ENCODE results near the gene CHAMP1.

The CHAMP1 gene

GRCh38 chr13:114299604-114300305 is 14.5 kb upstream of the CHAMP1 start:
- Histone ChIP-seq H3K27ac (ENCODE audit: low read depth, low read length) (no peak overlapping the region), H3K4me1 (ENCODE audit: control insufficient read depth, insufficient read depth, low read length, unreplicated experiment) (peaks cover 6% of the 10 kb centered on the region), H3K4me3 (ENCODE audit: low read depth, low read length) (no peak overlapping the region), H2AFZ (ENCODE audit: low read length, unreplicated experiment) (no peak overlapping the region), H3K79me2 (ENCODE audit: control insufficient read depth, insufficient read depth, low read length, unreplicated experiment) (no peaks in the 10 kb centered on the region), H3K36me3 (ENCODE audit: insufficient read depth, low read length) (no peaks in the 10 kb centered on the region), H3K27me3 (ENCODE audit: insufficient read depth, low read length) (no peaks in the 10 kb centered on the region)

DNA sequence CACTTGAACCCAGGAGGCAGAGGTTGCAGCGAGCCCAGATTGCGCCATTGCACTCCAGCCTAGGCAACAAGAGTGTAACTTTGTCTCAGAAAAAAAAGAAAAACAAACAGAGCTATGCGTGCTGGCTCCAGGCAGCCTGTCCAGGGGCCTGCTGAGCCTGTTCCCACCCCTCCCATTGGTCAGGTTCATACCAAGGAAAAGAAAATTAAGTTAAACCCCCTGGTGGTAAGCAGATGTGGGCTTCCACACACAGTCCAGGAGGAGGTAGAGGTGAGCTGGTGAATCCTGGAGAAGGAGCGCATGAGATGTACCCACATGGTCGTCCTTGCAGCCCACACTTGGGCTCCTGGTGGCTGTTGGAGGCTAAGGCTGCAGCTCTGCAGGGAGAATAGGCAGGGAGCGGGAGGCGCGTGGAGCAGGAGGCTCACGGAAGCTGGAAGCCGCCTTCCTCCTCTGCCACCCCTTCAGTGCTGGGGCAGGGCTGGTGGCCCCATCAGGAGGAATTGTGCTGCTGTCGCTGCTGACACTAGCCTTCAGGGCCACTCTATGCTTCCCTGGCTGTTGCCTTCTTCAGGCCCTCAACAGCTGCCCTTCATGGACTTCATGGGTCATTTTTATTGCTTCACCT is 10.5 kb upstream of the CHAMP1 start:
- Histone ChIP-seq H3K27ac (ENCODE audit: low read depth, low read length) (no peak overlapping the region), H3K4me3 (ENCODE audit: low read depth, low read length) (no peak overlapping the region), H3K27me3 (ENCODE audit: insufficient read depth, low read length) (no peaks in the 10 kb centered on the region), H3K4me1 (ENCODE audit: control insufficient read depth, insufficient read depth, low read length, unreplicated experiment) (no peaks in the 10 kb centered on the region), H3K79me2 (ENCODE audit: control insufficient read depth, insufficient read depth, low read length, unreplicated experiment) (no peaks in the 10 kb centered on the region), H3K36me3 (ENCODE audit: insufficient read depth, low read length) (no peaks in the 10 kb centered on the region), H2AFZ (ENCODE audit: low read length, unreplicated experiment) (no peak overlapping the region)

DNA sequence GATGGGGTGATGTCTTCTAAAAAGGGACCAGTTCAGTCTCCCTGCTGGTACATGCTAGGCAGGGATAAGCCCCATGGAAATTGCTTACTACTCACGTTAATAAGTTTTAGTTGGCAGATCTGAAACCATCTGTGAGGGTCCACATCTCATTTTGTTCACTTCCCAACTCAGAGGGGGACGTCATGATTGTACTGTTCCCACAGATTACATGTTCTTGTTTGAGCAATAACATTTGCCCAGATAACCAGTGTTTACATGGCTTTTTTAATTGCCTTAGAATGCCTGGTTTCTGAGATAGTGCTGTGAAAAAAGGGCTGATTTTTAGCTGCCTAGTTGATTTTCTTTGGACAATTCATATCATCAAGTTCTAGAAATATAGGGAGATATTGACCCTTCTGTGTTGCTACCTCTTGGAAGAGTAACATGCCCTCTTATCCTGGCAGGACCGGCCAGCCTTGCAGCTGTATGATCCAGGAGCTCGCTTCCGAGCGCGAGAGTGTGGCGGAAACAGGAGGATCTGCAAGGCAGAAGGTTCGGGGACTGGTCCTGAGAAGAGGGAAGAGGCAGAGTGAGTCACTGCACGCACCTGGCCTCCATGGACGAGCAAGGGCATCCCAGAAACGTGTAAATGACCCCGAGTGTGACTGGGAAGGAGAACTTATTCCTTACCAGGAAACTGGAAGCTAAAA is 9.8 kb upstream of the CHAMP1 start:
- Histone ChIP-seq H3K79me2 (ENCODE audit: control insufficient read depth, insufficient read depth, low read length, unreplicated experiment) (no peaks in the 10 kb centered on the region), H3K27me3 (ENCODE audit: insufficient read depth, low read length) (no peaks in the 10 kb centered on the region), H3K4me1 (ENCODE audit: control insufficient read depth, insufficient read depth, low read length, unreplicated experiment) (no peaks in the 10 kb centered on the region), H3K36me3 (ENCODE audit: insufficient read depth, low read length) (no peaks in the 10 kb centered on the region), H2AFZ (ENCODE audit: low read length, unreplicated experiment) (no peak overlapping the region), H3K4me3 (ENCODE audit: low read depth, low read length) (no peak overlapping the region), H3K27ac (ENCODE audit: low read depth, low read length) (no peak overlapping the region)

GRCh38 chr13:114309086-114309485 is 5.2 kb upstream of the CHAMP1 start:
- Histone ChIP-seq H2AFZ (ENCODE audit: low read length, unreplicated experiment) (no peak overlapping the region), H3K79me2 (ENCODE audit: control insufficient read depth, insufficient read depth, low read length, unreplicated experiment) (no peaks in the 10 kb centered on the region), H3K36me3 (ENCODE audit: insufficient read depth, low read length) (no peaks in the 10 kb centered on the region), H3K27me3 (ENCODE audit: insufficient read depth, low read length) (no peaks in the 10 kb centered on the region), H3K4me1 (ENCODE audit: control insufficient read depth, insufficient read depth, low read length, unreplicated experiment) (peaks cover 22% of the 10 kb centered on the region), H3K4me3 (ENCODE audit: low read depth, low read length) (no peak overlapping the region), H3K27ac (ENCODE audit: low read depth, low read length) (no peak overlapping the region)

DNA sequence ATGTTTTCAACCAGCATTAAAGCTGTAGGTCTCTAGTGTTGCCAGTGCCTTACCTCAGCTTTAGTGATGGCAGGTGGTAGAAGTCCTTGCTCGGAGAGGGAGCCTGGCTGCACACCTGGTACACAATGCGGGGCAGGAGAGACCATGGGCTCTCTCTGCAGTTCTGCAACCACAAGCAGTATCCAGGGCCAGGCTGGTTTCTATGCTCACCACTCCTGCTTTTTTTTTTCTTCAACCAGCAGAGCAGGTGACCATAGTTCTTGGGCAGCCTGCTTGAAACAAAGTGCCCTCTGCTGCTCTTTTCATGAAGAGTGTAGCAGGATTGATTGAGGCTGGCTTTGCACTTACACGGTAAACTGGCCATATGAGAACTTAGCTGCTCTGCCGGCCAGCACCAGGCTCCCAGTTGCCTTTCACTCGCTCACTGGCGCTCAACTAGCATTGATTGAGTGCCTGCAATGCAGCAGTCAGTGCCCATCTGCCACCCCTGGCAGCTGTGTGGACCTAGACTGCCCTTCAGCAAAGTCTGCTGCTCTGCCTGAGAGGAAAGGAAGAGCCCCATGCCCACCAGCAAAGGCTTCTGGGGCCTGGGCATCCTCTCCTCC is 4.4 kb upstream of the CHAMP1 start:
- no peak overlapping the region for H3K4me3 ChIP-seq (ENCODE audit: low read depth, low read length)
- no peak overlapping the region for H3K27ac ChIP-seq (ENCODE audit: low read depth, low read length)
- H3K36me3 ChIP-seq (ENCODE audit: insufficient read depth, low read length), result no peaks in the 10 kb centered on the region
- peaks cover 5% of the 10 kb centered on the region for H3K79me2 ChIP-seq (ENCODE audit: control insufficient read depth, insufficient read depth, low read length, unreplicated experiment)
- no peak overlapping the region for H2AFZ ChIP-seq (ENCODE audit: low read length, unreplicated experiment)
- H3K4me1 ChIP-seq (ENCODE audit: control insufficient read depth, insufficient read depth, low read length, unreplicated experiment), result peaks cover 22% of the 10 kb centered on the region
- H3K27me3 ChIP-seq (ENCODE audit: insufficient read depth, low read length), result no peaks in the 10 kb centered on the region

GRCh38 chr13:114310956-114311355 is 3.3 kb upstream of the CHAMP1 start:
- Histone ChIP-seq H3K27me3 (ENCODE audit: insufficient read depth, low read length) (no peaks in the 10 kb centered on the region), H2AFZ (ENCODE audit: low read length, unreplicated experiment) (no peak overlapping the region), H3K79me2 (ENCODE audit: control insufficient read depth, insufficient read depth, low read length, unreplicated experiment) (peaks cover 15% of the 10 kb centered on the region), H3K27ac (ENCODE audit: low read depth, low read length) (no peak overlapping the region), H3K36me3 (ENCODE audit: insufficient read depth, low read length) (no peaks in the 10 kb centered on the region), H3K4me3 (ENCODE audit: low read depth, low read length) (no peak overlapping the region), H3K4me1 (ENCODE audit: control insufficient read depth, insufficient read depth, low read length, unreplicated experiment) (peaks cover 22% of the 10 kb centered on the region)

DNA sequence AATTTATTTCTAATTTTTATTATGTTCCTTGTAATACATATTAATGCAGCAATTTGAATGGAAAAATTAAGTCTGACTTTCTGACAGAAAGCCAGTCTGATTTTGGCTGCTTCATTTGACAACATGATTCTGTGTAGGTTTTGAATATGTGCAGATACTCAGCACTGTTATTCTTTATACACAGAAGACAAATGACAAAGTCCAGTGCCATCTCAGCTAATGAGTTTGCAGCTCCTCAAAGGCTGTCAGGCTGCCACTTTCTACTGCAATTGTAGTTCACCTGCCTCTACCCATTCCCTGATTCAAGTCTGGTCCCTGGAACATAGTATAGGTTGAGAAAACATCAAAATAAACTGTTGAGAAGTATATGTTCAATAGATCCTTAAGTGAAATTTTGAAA is 2.9 kb upstream of the CHAMP1 start:
- peaks cover 22% of the 10 kb centered on the region for H3K4me1 ChIP-seq (ENCODE audit: control insufficient read depth, insufficient read depth, low read length, unreplicated experiment)
- peak overlapping the region; percentile 25; the same call in 1 of the 2 replicates for H3K4me3 ChIP-seq (ENCODE audit: low read depth, low read length)
- no peaks in the 10 kb centered on the region for H3K27me3 ChIP-seq (ENCODE audit: insufficient read depth, low read length)
- peak overlapping the region; percentile 53 for H2AFZ ChIP-seq (ENCODE audit: low read length, unreplicated experiment)
- peak overlapping the region; percentile 54 for H3K27ac ChIP-seq (ENCODE audit: low read depth, low read length)
- H3K79me2 ChIP-seq (ENCODE audit: control insufficient read depth, insufficient read depth, low read length, unreplicated experiment), result peaks cover 19% of the 10 kb centered on the region
- H3K36me3 ChIP-seq (ENCODE audit: insufficient read depth, low read length), result no peaks in the 10 kb centered on the region

DNA sequence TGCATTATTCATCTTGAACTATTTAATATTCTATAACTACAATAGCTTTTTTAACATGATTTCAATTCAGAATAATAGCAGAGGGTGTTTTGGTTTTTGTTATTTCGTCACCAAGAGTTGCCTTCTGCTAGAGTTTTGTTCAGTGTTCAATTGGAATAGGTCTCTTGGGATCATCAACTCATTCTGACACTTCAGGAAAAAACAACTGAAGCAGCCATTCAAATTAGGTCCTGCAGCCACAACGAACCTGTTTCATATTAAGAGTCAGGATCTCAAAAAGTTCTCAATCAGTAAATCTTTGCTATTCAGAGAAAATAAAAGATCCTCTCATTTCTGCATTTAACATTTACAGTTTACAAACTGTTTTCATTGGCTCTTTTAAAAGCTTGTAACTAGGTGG is 2.4 kb upstream of the CHAMP1 start:
- peaks cover 22% of the 10 kb centered on the region for H3K4me1 ChIP-seq (ENCODE audit: control insufficient read depth, insufficient read depth, low read length, unreplicated experiment)
- peaks cover 24% of the 10 kb centered on the region for H3K79me2 ChIP-seq (ENCODE audit: control insufficient read depth, insufficient read depth, low read length, unreplicated experiment)
- H3K27me3 ChIP-seq (ENCODE audit: insufficient read depth, low read length), result no peaks in the 10 kb centered on the region
- peak overlapping the region; percentile 54 for H3K27ac ChIP-seq (ENCODE audit: low read depth, low read length)
- H3K4me3 ChIP-seq (ENCODE audit: low read depth, low read length), result peak overlapping the region; percentile 25; the same call in 1 of the 2 replicates
- H3K36me3 ChIP-seq (ENCODE audit: insufficient read depth, low read length), result no peaks in the 10 kb centered on the region
- H2AFZ ChIP-seq (ENCODE audit: low read length, unreplicated experiment), result peak overlapping the region; percentile 53

GRCh38 chr13:114313061-114313860 is 1.0 kb upstream of the CHAMP1 start:
- peaks cover 34% of the 10 kb centered on the region for H3K4me1 ChIP-seq (ENCODE audit: control insufficient read depth, insufficient read depth, low read length, unreplicated experiment)
- peak overlapping the region; percentile 89 for H3K27ac ChIP-seq (ENCODE audit: low read depth, low read length)
- no peaks in the 10 kb centered on the region for H3K27me3 ChIP-seq (ENCODE audit: insufficient read depth, low read length)
- peaks cover 37% of the 10 kb centered on the region for H3K79me2 ChIP-seq (ENCODE audit: control insufficient read depth, insufficient read depth, low read length, unreplicated experiment)
- H3K4me3 ChIP-seq (ENCODE audit: low read depth, low read length), result peak overlapping the region; percentile 83
- H3K36me3 ChIP-seq (ENCODE audit: insufficient read depth, low read length), result no peaks in the 10 kb centered on the region
- peak overlapping the region; percentile 65 for H2AFZ ChIP-seq (ENCODE audit: low read length, unreplicated experiment)
